LNCAP (cell line): Measurements from ENCODE around the gene NXPH2.

Experiments used
- CTCF ChIP-seq: fragments of 450-650 bp; IDR thresholded peaks from 2 replicates; pipeline ENCODE4 v1.5.1; 2017; ENCODE audit warnings: mild to moderate bottlenecking

The NXPH2 gene

GRCh38 chr2:138726681-138727080, 53.5 kb downstream of the NXPH2 start:
- TF ChIP-seq CTCF, result no peak

DNA sequence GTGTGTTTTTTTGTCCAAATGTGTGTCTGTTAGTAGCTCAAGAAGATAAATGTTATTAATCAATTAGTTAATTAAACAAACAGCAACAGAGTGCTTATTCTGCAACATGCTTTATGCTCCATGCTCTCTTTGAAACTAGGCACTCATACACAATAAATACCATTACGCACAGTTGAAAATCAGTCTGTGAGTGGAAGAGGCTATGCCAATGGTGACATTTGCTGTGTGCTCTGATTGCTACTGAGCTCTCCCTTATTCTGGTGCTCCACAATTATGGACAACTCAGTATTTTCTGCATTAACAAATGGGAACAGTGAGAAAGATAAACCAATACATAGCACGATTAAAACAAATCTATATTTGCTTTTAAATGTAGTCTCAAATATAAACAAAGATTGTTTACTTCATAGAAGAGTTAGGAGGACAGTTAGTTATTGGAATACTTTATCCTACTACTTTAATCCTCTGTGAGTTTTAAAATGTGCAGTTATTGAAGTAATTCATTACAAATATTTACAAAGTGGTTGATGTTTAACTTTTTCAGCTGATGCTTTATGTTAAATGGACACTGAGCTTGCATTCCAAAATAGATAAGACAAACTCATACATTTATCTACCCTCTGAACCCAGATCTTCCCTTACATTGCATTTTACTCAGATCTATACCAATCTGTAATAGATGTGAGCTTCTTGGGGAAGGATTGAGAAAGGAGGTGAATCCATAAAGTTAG, 55.3 kb downstream of the NXPH2 start:
- no peak for TF ChIP-seq CTCF

DNA sequence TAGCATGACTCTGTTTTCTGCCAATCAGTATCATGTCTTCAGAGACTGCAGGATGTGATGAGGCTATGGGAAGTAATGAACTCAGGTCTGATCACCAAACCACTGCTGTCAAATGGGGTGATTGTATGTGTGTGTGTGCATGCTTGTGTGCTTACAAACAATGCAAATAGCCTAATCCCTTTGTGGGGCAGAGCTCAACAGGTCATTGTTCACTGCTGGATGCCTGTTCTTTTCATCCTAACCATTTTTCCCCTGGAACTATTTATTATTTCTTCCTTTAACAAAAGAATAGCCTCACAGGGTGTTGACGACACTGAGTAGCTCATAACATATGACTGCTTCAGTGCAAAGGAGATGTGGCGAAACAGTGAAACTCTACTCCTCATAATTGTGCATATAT, 55.9 kb downstream of the NXPH2 start:
- no peak for TF ChIP-seq CTCF

DNA sequence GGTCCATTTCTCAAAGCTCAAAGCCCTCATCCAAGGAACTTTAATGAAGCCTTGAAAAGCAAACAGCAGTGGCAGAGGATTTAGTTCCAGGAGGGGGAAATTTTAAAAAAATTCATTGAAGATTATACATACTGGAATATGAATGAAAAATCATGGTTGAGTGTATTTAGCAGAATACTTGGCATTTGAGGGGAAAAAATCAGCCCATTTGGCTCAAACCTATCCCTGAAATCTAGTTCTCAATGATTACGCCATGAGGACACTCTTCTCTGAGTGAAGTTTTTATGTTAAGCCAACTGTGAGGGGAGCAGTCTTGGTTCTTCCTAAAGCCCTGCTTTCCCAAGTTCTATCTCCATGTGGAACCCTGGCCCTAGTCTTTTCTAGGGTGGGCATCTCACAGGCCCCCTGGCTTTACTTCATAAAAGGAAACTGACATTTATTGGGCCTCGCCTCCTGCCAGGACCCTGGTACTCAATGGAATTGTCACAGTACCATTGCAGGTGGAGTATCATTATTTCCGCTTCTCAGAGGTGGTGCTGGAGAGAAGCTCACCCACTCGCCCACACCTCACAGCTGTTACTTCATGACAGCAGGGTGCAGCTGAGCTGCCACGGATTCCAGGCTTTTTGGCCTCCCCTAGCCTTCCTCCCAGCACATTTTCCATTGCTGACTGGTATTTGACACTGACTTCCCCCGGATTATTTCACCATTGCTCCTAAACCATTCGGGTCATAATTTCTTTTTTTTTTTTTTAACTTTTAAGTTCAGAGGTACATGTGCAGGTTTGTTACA, 56.8 kb downstream of the NXPH2 start:
- TF ChIP-seq CTCF, result no peak

DNA sequence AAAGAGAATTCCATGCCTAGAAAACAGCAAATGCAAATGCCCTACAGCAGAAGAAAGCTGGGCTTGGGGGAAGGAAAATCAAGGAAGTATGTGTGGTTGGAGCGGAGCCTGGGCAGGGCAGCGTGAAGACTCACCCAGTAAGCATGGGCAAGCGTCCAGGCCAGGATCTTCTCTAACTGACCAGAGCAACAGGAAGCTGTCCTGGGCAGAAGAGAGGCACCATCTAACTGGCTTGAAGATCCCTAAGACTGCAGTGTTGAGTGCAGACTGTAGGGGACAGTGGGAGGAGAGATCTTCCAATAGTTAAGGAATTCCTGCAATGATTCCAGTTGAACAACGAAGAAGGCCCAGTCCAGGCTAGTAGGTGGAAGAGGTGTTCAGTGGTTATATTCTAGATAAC, 57.9 kb downstream of the NXPH2 start:
- TF ChIP-seq CTCF, result no peak

- TF ChIP-seq CTCF, result no peak
Measured at GRCh38 chr2:138720035-138720838, 60.0 kb downstream of the NXPH2 start.

DNA sequence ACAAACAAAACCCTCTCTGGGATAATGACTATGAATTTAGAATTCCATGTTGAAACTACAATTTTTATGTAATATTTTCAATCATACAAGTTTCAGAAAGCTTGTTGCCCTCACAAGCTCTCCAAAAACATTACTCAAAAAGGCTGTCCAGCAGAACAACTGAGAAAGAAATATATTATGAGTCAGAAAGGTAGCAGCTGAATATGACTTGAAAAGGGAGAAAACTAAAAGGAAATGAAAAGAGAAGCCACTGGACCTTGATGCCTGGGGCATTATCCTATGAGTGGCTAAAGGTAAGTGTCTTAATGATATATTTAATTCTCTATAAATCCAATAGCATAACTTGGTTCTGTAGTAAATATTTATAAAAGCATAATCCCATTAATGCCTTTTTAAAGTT, 61.8 kb downstream of the NXPH2 start:
- TF ChIP-seq CTCF, result no peak
